OCI-LY7 (cell line): ENCODE results near the gene LCT. TPM values are rescaled to one million over a fixed set of nuclear protein-coding genes. Genes with fewer than 3 reads are reported as not detected.

Experiments
- BruUV-seq: library from RNA; stranded (reverse); fragments of 400-500 nt; replicated peaks from 2 replicates; lab custom pipeline; 2021; lab: Mats Ljungman, UMichigan
- CTCF ChIA-PET: fragments of 300-600 bp; sonication (Branson Sonifier 250); formaldehyde crosslinking; loops from one replicate; lab custom pipeline; 2022; ENCODE audit warnings: antibody characterized with exemption; ENCODE audit not compliant: unreplicated experiment; lab: Charles Lee
- POLR2A ChIA-PET: fragments of 300-600 bp; sonication (Branson Sonifier 250); formaldehyde crosslinking; loops from one replicate; lab custom pipeline; 2022; ENCODE audit warnings: antibody characterized with exemption; lab: Charles Lee
- DNase-seq: peaks from one replicate; pipeline ENCODE4 v3.0.0-alpha.2; 2015; ENCODE audit warnings: low spot score
- H2AFZ ChIP-seq: fragments of 200-600 bp; sonication (generic), shearing (Covaris generic); 2 replicates; pipeline ENCODE4 v1.6.1; 2014; ENCODE audit warnings: mild to moderate bottlenecking, antibody characterized with exemption, low read length, moderate library complexity
- H3K27ac ChIP-seq: fragments of 200-600 bp; sonication (generic); 2 replicates; pipeline ENCODE4 v1.5.1; 2014; ENCODE audit warnings: mixed run types, low read depth, mild to moderate bottlenecking, moderate library complexity, low read length, inconsistent platforms; ENCODE audit not compliant: poor library complexity, severe bottlenecking
- H3K36me3 ChIP-seq: fragments of 200-600 bp; sonication (generic); 2 replicates; pipeline ENCODE4 v1.6.1; 2014; ENCODE audit warnings: mild to moderate bottlenecking, antibody characterized with exemption, low read length, moderate library complexity, mixed read lengths; ENCODE audit not compliant: insufficient read depth
- H3K4me1 ChIP-seq: fragments of 200-600 bp; sonication (generic); 2 replicates; pipeline ENCODE4 v1.5.1; 2014; ENCODE audit warnings: mild to moderate bottlenecking, low read length; ENCODE audit not compliant: insufficient read depth, poor library complexity, severe bottlenecking
- H3K4me2 ChIP-seq: fragments of 200-600 bp; sonication (generic); 2 replicates; pipeline ENCODE4 v1.6.1; 2014; ENCODE audit warnings: mild to moderate bottlenecking, low read length
- H3K4me3 ChIP-seq: fragments of 200-600 bp; sonication (generic); 2 replicates; pipeline ENCODE4 v1.5.1; 2014; ENCODE audit warnings: mild to moderate bottlenecking, low read depth, low read length; ENCODE audit not compliant: poor library complexity, severe bottlenecking
- H3K79me2 ChIP-seq: fragments of 200-600 bp; sonication (generic); 2 replicates; pipeline ENCODE4 v1.6.1; 2016; ENCODE audit warnings: low read depth, mild to moderate bottlenecking, low read length, moderate library complexity, mixed read lengths; ENCODE audit not compliant: insufficient read depth
- H3K9me2 ChIP-seq: fragments of 200-600 bp; sonication (generic); 2 replicates; pipeline ENCODE4 v1.6.1; 2016; ENCODE audit warnings: mild to moderate bottlenecking, low read length, mixed read lengths; ENCODE audit not compliant: insufficient read depth
- H3K9me3 ChIP-seq: fragments of 200-600 bp; sonication (generic); 2 replicates; pipeline ENCODE4 v1.6.1; 2014; ENCODE audit warnings: mild to moderate bottlenecking, mixed run types, low read length, mixed read lengths
- H4K20me1 ChIP-seq: fragments of 200-600 bp; sonication (generic); 2 replicates; pipeline ENCODE4 v1.6.1; 2014; ENCODE audit warnings: mild to moderate bottlenecking, antibody characterized with exemption, low read length, moderate library complexity, mixed read lengths; ENCODE audit not compliant: insufficient read depth
- CTCF ChIP-seq: fragments of 200-600 bp; sonication (generic); conservative IDR thresholded peaks from 2 replicates; pipeline ENCODE4 v1.5.1; 2014; ENCODE audit warnings: mild to moderate bottlenecking, antibody characterized with exemption, low read length, moderate library complexity, mixed read lengths
- EZH2phosphoT487 ChIP-seq: fragments of 200-600 bp; sonication (generic); IDR thresholded peaks from 2 replicates; pipeline ENCODE4 v1.6.1; 2018; ENCODE audit warnings: low read depth, borderline replicate concordance, mild to moderate bottlenecking, mixed run types, antibody characterized with exemption, low read length, moderate library complexity, mixed read lengths
- intact Hi-C: fragments of 100-400 bp; cut with micrococcal nuclease; formaldehyde crosslinking; loops from one replicate; pipeline ENCODE4 v1.10.0; 2022; ENCODE audit not compliant: unreplicated experiment
- total RNA-seq, 2 experiments: library from RNA; depleted of rRNA in 1 of 2; stranded (reverse); fragments of >200 nt in 1 of 2; shearing (Covaris generic) in 1 of 2; gene quantifications; 2 replicates each; pipeline ENCODE4 v1.2.3, GENCODE V29; 2014 to 2022

LCT gene
- total RNA-seq, 2 experiments from 2014 or later: 0.15 to 0.54 TPM

DNA sequence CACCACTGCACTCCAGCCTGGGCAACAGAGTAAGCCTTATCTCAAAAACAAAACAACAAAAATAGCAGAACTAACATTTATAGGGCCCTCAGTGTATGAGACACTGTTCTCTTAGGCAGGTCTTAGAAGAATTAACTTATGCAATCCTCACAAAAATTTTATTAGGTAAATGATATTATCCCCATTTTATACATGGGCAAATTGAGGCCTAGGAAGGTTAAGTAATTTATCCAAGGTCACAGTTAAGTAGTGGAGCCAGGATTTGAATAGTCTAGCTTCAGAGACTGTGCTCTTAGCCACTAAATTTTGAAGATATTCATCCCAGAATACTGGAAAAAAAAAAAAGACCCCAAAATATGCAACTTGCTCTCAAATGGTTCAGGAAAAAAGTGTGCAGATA is 16.4 kb upstream of the LCT start:
- H3K4me2 ChIP-seq: no peak overlapping the region
- no peak overlapping the region for H3K27ac ChIP-seq
- DNase-seq: no peak
- no peaks in the 10 kb centered on the region; the same call in 1 of the 2 replicates for H4K20me1 ChIP-seq
- TF ChIP-seq CTCF (no peak), EZH2phosphoT487 (no peak)
- H3K9me2 ChIP-seq: no peaks in the 10 kb centered on the region
- H3K9me3 ChIP-seq: no peaks in the 10 kb centered on the region
- ChIA-PET POLR2A (no interaction called here), CTCF (no interaction called here)
- peaks cover 100% of the 10 kb centered on the region for H3K36me3 ChIP-seq
- no peak overlapping the region for H2AFZ ChIP-seq
- H3K4me3 ChIP-seq: no peak overlapping the region
- H3K79me2 ChIP-seq: peaks cover 4% of the 10 kb centered on the region; the same call in 1 of the 2 replicates
- intact Hi-C loops: loop anchor here (2.0 kb wide), 1 partner anchor 21 kb away; no protein-coding TSS in a partner anchor
- no peaks in the 10 kb centered on the region for H3K4me1 ChIP-seq
- BruUV-seq: no TSS peak

DNA sequence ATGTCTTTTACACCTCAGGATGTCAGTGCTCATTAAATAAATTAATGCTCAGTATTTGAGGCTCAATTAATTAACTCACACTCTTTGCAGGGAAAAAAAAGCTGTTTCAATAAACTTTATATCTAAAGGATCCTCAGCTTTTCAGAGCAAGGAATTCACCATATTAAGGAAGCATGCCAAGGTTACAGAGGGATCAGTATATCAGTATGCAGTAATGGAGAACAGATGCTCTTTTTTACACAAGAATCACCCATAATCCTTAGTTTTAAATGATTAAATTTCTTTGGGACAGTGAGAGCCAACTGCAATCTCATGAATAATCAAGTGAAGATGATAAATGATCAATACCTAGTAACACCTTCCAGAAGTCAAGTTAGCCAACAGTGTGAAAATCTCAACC is 14.9 kb upstream of the LCT start:
- H3K4me2 ChIP-seq: no peak overlapping the region
- intact Hi-C loops: loop anchor here (2.0 kb wide), 1 partner anchor 23 kb away; no protein-coding TSS in a partner anchor
- no peaks in the 10 kb centered on the region for H3K9me2 ChIP-seq
- no peak for DNase-seq
- TF ChIP-seq CTCF (no peak), EZH2phosphoT487 (no peak)
- no peaks in the 10 kb centered on the region for H3K4me1 ChIP-seq
- no TSS peak for BruUV-seq
- no peaks in the 10 kb centered on the region for H3K9me3 ChIP-seq
- peaks cover 4% of the 10 kb centered on the region; the same call in 1 of the 2 replicates for H3K79me2 ChIP-seq
- H4K20me1 ChIP-seq: no peaks in the 10 kb centered on the region; the same call in 1 of the 2 replicates
- H3K4me3 ChIP-seq: no peak overlapping the region
- ChIA-PET POLR2A (interaction anchor here (1.3 kb wide), 1 partner anchor 13 kb away, joined by 4 read pairs; no protein-coding TSS in a partner anchor), CTCF (no interaction called here)
- no peak overlapping the region for H2AFZ ChIP-seq
- H3K27ac ChIP-seq: no peak overlapping the region
- H3K36me3 ChIP-seq: peaks cover 100% of the 10 kb centered on the region

GRCh38 chr2:135850892-135851668 is 14.1 kb upstream of the LCT start:
- no peak overlapping the region for H3K4me2 ChIP-seq
- POLR2A ChIA-PET: interaction anchor here (1.3 kb wide), 1 partner anchor 12 kb away, joined by 4 read pairs; no protein-coding TSS in a partner anchor
- BruUV-seq: no TSS peak
- no peaks in the 10 kb centered on the region for H3K9me3 ChIP-seq
- H3K4me3 ChIP-seq: no peak overlapping the region
- intact Hi-C loops: no loop called here
- no peaks in the 10 kb centered on the region; the same call in 1 of the 2 replicates for H4K20me1 ChIP-seq
- peaks cover 100% of the 10 kb centered on the region for H3K36me3 ChIP-seq
- no peaks in the 10 kb centered on the region for H3K4me1 ChIP-seq
- TF ChIP-seq EZH2phosphoT487 (no peak), CTCF (no peak)
- no peak overlapping the region for H3K27ac ChIP-seq
- H3K9me2 ChIP-seq: no peaks in the 10 kb centered on the region
- DNase-seq: no peak
- no peak overlapping the region for H2AFZ ChIP-seq
- CTCF ChIA-PET: no interaction called here
- peaks cover 4% of the 10 kb centered on the region; the same call in 1 of the 2 replicates for H3K79me2 ChIP-seq
